ENCODE data around the gene TNIK.

DNA sequence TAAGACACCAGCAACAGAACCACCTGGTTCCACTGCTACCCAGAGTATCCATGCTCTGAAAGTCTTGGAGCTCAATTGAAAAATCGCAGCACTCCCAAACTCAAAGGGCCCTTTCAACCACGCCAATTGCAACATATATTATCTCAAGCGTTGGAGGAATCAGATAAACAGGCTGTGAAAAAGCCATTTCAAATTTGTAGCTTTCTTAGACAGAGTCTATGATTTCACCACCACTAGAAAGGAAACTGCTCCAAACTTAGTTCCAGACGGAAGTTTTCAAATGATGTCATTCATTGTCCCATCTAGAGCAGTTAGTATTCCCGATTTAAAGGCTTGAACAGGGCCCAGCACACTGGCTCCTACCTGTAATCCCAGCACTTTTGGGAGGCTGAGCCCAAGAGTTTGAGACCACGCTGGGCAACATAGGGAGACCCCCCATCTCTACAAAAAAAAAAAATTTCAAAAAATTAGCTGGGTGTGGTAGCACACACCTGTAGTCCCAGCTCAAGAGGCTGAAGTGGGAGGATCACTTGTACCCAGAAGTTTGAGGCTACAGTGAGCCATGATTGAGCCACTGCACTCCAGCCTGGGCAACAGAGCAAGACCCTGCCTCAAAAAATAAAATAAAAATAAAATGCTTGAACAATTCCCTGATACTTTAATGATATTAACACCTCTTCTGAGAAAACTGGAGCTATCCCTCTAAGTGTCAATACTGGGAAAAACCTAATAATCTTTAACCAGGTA lies 16.8 kb downstream of the TNIK start:
- TF ChIP-seq, protein P1, sequence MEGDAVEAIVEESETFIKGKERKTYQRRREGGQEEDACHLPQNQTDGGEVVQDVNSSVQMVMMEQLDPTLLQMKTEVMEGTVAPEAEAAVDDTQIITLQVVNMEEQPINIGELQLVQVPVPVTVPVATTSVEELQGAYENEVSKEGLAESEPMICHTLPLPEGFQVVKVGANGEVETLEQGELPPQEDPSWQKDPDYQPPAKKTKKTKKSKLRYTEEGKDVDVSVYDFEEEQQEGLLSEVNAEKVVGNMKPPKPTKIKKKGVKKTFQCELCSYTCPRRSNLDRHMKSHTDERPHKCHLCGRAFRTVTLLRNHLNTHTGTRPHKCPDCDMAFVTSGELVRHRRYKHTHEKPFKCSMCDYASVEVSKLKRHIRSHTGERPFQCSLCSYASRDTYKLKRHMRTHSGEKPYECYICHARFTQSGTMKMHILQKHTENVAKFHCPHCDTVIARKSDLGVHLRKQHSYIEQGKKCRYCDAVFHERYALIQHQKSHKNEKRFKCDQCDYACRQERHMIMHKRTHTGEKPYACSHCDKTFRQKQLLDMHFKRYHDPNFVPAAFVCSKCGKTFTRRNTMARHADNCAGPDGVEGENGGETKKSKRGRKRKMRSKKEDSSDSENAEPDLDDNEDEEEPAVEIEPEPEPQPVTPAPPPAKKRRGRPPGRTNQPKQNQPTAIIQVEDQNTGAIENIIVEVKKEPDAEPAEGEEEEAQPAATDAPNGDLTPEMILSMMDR (IDR thresholded peaks at IDR 0.05), result no peak
- TF ChIP-seq POLR2A (IDR thresholded peaks at IDR 0.05), result no peak

Data from breast epithelium (tissue), 3 donors.